Left lung (tissue), 10 donors: ENCODE results near the gene SLC24A3. TPM values are rescaled to one million over a fixed set of nuclear protein-coding genes. Genes with fewer than 3 reads are reported as not detected.
A peak's percentile ranks its signal among the peaks of the same experiment; 100 is the strongest.

Source experiments
- ATAC-seq: fragments of 200-7000 bp; cut with Tn5 transposase; one replicate; pipeline ENCODE4 v1.9.1; 2020; ENCODE audit warnings: moderate library complexity
- DNase-seq, 4 donors: peaks; one replicate each; pipeline ENCODE4 v3.0.0-alpha.2; 2013 to 2020
- H3K27ac ChIP-seq, 2 donors: fragments of 200-600 bp; sonication (generic) in 1 of 2; one replicate each; pipeline versions ENCODE4 v1.5.0 to v1.8.0; 2020 to 2021
- H3K27me3 ChIP-seq, 2 donors: fragments of 200-600 bp; sonication (generic) in 1 of 2; one replicate each; pipeline versions ENCODE4 v1.5.0 to v1.8.0; 2020 to 2021
- H3K36me3 ChIP-seq, 2 donors: fragments of 200-600 bp; sonication (generic) in 1 of 2; one replicate each; pipeline versions ENCODE4 v1.5.0 to v1.8.0; 2020 to 2021
- H3K4me1 ChIP-seq, 2 donors: fragments of 200-600 bp; one replicate each; pipeline ENCODE4 v1.8.0; 2021
- H3K4me3 ChIP-seq, 2 donors: fragments of 200-600 bp; sonication (generic) in 1 of 2; one replicate each; pipeline versions ENCODE4 v1.5.0 to v1.8.0; 2020 to 2021; ENCODE audit warnings: mild to moderate bottlenecking in 1 of 2
- H3K9me3 ChIP-seq, 2 donors: fragments of 200-600 bp; sonication (generic) in 1 of 2; one replicate each; pipeline versions ENCODE4 v1.5.0 to v1.8.0; 2020 to 2021
- intact Hi-C, 2 donors: fragments of 100-400 bp; cut with DNase I; formaldehyde crosslinking; loops; one replicate each; pipeline versions ENCODE4 v1.11.2 to v1.14.2; 2022
- polyA plus RNA-seq, 6 donors: library from polyadenylated mRNA; unstranded; fragments of 120-200 nt; gene quantifications; one replicate each; pipeline ENCODE4 v1.2.1, GENCODE V29; 2013; ENCODE audit not compliant: insufficient read length in 6 of 6
- total RNA-seq, 2 donors: library from RNA; stranded (reverse); fragmentation: NEBNext Ultra II Directional; extraction: Animal tissue kit (Norgen Biotek cat#: 25700); gene quantifications; one replicate each; pipeline ENCODE4 v1.2.1, GENCODE V29; 2021
- TF ChIP-seq, protein P1 (sequence below), 2 donors: fragments of 200-600 bp; sonication (generic) in 1 of 2; IDR thresholded peaks; one replicate each; pipeline versions ENCODE4 v1.5.0 to v1.8.0; 2021; ENCODE audit warnings: antibody characterized with exemption in 2 of 2
- donor health status: DM: no; HTN: yes; CAD: no.
- donor health status: DM: no; HTN: no; CAD: no.

Gene SLC24A3
- total and polyA plus RNA-seq, 8 donors: 4.4 to 8.7 (median 6.6) TPM

DNA sequence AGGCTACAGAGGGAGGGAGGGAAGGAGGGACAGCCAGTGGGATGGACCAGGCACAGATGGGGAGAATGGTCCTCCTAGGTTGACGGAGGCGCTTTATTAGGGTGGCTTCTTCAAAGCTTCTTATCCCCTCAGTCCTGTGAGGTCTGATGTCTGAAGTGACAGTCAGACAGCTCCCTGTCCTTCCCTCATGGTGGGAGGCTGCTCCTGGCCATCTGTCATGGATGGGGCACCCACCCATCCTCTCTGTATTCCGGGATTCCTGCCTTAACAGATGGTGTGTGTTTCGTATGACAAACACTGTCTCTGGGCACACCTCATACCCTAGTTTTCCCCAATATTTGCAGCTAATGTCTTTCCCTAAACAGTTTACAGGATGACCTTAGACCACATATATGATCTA is 553.5 kb downstream of the SLC24A3 start:
- TF ChIP-seq, protein P1, sequence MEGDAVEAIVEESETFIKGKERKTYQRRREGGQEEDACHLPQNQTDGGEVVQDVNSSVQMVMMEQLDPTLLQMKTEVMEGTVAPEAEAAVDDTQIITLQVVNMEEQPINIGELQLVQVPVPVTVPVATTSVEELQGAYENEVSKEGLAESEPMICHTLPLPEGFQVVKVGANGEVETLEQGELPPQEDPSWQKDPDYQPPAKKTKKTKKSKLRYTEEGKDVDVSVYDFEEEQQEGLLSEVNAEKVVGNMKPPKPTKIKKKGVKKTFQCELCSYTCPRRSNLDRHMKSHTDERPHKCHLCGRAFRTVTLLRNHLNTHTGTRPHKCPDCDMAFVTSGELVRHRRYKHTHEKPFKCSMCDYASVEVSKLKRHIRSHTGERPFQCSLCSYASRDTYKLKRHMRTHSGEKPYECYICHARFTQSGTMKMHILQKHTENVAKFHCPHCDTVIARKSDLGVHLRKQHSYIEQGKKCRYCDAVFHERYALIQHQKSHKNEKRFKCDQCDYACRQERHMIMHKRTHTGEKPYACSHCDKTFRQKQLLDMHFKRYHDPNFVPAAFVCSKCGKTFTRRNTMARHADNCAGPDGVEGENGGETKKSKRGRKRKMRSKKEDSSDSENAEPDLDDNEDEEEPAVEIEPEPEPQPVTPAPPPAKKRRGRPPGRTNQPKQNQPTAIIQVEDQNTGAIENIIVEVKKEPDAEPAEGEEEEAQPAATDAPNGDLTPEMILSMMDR (IDR thresholded peaks at IDR 0.05): no peak
- Histone ChIP-seq H3K9me3 (no peaks in the 10 kb centered on the region), H3K27ac (no peak overlapping the region), H3K27me3 (no peaks in the 10 kb centered on the region), H3K4me1 (peaks cover 0 to 2% of the 10 kb centered on the region in 2 donors), H3K36me3 (no peaks in the 10 kb centered on the region), H3K4me3 (no peak overlapping the region)
- intact Hi-C loops: no loop called here
- DNase-seq (no peak), ATAC-seq (no peak)

DNA sequence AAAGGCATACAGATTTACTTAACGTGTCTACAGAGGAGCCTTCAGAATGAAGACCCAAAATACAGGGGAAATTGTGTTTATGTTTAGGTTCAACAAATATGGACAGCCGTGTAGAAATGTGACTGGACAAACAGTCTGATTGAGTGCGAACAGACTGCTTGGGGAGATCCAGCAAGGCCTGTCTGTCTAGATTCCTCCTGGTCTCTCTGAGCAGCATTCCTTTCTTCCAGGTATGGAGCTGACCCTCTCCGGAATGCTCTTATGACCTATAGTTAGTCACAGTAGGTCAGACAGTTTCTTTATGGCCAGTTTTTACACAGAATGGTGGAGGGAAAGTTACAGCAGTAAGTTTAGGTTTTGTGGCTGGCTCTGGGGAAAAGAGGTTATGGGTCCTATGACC is 554.6 kb downstream of the SLC24A3 start:
- ATAC-seq: peak; percentile 94
- H3K4me1 ChIP-seq: no peaks in the 10 kb centered on the region
- H3K4me3 ChIP-seq: no peak overlapping the region
- intact Hi-C loops: no loop called here
- H3K27ac ChIP-seq: no peak overlapping the region
- no peaks in the 10 kb centered on the region for H3K27me3 ChIP-seq
- DNase-seq: no peak
- no peaks in the 10 kb centered on the region for H3K9me3 ChIP-seq
- H3K36me3 ChIP-seq: no peaks in the 10 kb centered on the region
- TF ChIP-seq, protein P1 (IDR thresholded peaks at IDR 0.05): no peak

DNA sequence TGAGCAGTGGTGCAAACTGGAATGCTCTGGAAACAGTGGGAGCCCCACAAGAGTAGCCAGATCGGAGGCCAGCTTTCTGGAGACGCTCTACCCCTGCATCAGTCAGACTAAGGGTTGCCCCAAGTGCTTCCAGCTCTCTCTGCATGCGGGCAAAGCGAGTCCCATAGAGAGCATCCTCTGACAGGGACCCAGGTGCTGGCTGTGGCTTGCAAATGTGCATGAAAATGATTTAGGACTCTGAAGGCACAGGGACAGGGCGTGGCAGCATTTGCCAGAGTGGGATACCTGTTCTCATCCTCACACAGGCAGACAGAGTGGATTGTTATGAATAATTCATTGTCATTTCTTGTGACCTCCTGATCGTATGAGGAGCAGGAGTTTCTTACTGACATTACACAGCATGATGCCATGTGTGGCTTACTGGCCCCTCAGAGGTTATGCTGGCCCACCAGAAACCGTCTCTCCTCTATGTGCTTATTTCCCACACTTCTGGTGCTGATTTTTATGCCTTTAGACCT is 555.9 kb downstream of the SLC24A3 start:
- Histone ChIP-seq H3K4me1 (no peaks in the 10 kb centered on the region), H3K9me3 (no peaks in the 10 kb centered on the region), H3K27ac (no peak overlapping the region), H3K4me3 (no peak overlapping the region), H3K27me3 (no peaks in the 10 kb centered on the region), H3K36me3 (no peaks in the 10 kb centered on the region)
- DNase-seq: no peak
- no peak for ATAC-seq
- intact Hi-C loops: no loop called here
- TF ChIP-seq, protein P1 (IDR thresholded peaks at IDR 0.05): no peak

DNA sequence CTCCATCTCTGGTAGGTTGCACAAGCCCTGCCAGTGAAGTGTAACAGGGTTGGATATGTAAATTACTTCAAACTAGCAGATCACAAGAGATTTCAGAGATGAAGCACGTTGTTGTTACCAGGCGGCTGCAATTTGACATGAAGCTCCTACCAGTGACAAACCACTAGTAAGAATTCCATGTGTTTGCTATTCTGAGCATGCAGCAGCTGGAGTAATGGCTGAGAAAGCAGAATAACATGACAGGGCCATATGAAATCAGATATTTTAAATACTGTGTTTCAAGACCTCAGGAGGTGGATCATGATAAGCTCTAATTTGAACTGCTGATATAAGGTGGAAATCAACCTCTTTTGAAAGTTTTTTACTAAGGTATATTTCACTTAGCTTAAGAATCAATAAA is 557.1 kb downstream of the SLC24A3 start:
- Histone ChIP-seq H3K36me3 (no peaks in the 10 kb centered on the region), H3K9me3 (no peaks in the 10 kb centered on the region), H3K27me3 (no peaks in the 10 kb centered on the region), H3K27ac (no peak overlapping the region), H3K4me1 (peaks cover 0 to 2% of the 10 kb centered on the region in 2 donors), H3K4me3 (no peak overlapping the region)
- DNase-seq (no peak), ATAC-seq (no peak)
- intact Hi-C loops: no loop called here
- TF ChIP-seq, protein P1 (IDR thresholded peaks at IDR 0.05): no peak

DNA sequence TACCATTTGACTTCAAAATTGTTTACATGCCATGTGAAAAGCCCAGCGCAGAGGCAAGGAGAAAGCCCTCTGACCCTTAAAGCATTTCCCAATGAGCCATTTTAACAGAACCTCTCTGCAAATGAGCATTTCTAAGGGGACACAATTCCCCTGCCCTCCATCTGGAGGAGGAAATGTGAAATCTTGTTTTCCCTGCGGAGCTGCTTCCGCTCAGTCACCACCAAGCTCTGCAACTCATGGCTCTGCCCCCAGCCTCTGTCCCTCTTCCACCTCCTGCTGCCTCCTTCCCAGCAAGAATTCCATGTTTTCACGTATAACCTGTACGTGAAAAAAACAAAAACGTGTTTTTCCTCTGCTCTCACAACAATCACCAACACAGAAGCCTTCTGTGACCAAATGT is 557.9 kb downstream of the SLC24A3 start:
- H3K27me3 ChIP-seq: no peaks in the 10 kb centered on the region
- H3K4me3 ChIP-seq: no peak overlapping the region
- ATAC-seq (no peak), DNase-seq (no peak)
- H3K4me1 ChIP-seq: peaks cover 2 to 6% of the 10 kb centered on the region in 2 donors
- intact Hi-C loops: loop anchor here in 1 of 2 donors (10.0 kb wide), 1 partner anchor 76 kb away; no protein-coding TSS in a partner anchor
- no peak overlapping the region for H3K27ac ChIP-seq
- H3K36me3 ChIP-seq: no peaks in the 10 kb centered on the region
- TF ChIP-seq, protein P1 (IDR thresholded peaks at IDR 0.05): no peak
- no peaks in the 10 kb centered on the region for H3K9me3 ChIP-seq
